ENCODE results near the gene RMDN2.
"Not testable (repeated sequence)": the region's sequence is repeated elsewhere in the genome, so short reads cannot be mapped to it uniquely, and the experiment has no call there.

RMDN2 gene

DNA sequence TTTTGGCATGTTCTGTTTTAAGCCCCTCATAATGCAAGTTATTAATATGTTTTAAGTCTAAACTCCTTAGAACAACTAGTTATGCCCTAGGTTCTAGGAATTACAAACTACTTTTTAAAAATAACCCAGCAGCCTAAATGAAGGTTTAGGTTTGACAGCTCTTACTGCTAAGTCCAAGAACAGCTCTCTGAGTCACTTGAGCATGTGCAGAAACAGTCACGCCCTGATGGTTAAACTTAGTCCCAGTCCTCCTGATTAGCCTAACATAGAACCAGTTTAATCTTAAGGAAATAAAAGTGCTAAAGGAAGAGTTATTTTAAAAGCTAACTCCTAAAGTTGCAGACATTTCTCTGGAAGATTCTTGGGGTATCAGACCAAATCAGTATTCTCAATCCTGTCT, 72.5 kb downstream of the RMDN2 start:
- no peak for DNase-seq

- DNase-seq = no peak
Measured at GRCh38 chr2:38000485-38001222, 75.6 kb downstream of the RMDN2 start.

- not testable (repeated sequence) for DNase-seq
Measured at GRCh38 chr2:38010187-38010586, 85.1 kb downstream of the RMDN2 start.

- DNase-seq = no peak
Measured at GRCh38 chr2:38010995-38011394, 85.9 kb downstream of the RMDN2 start.

GRCh38 chr2:38013158-38013752, 88.2 kb downstream of the RMDN2 start:
- no peak for DNase-seq

DNA sequence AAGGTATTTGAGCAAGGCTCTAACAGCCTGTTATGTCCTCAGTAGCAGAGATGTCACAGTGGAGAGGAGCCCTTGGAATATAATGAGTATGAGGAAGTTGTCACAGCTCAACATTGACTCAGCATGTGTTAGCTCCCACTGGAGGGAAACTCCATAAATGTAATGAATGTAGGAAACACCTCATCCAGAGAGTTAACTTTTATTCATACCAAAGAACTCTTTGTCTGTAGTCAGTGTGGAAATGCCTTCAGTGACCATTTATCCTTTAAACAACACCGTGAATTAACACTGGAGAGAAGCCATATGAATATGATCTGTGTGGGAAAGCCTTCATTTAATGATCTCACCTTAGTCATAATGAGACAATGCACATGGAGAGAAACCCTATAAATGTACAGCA, 91.1 kb downstream of the RMDN2 start:
- DNase-seq = no peak

GRCh38 chr2:38017836-38018235, 92.7 kb downstream of the RMDN2 start:
- no peak for DNase-seq

DNA sequence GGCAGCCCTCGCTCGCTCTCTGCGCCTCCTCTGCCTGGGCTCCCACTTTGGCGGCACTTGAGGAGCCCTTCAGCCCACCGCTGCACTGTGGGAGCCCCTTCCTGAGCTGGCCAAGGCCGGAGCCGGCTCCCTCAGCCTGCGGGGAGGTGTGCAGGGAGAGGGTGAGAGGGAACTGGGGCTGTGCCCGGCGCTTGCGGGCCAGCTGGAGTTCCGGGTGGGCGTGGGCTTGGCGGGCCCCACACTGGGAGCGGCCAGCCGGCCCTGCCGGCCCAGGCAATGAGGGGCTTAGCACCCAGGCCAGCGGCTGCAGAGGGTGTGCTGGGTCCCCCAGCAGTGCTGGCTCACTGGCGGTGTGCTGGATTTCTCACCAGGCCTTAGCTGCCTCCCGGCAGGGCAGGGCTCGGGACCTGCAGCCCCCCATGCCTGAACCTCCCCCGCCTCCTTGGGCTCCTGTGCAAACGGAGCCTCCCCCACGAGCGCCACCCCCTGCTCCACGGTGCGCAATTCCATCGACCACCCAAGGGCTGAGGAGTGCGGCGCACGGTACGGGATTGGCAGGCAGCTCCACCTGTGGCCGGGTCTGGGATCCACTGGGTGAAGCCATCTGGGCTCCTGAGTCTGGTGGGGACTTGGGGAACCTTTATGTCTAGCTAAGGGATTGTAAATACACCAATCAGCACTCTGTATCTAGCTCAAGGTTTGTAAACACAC, 95.4 kb downstream of the RMDN2 start:
- not testable (repeated sequence) for DNase-seq

DNA sequence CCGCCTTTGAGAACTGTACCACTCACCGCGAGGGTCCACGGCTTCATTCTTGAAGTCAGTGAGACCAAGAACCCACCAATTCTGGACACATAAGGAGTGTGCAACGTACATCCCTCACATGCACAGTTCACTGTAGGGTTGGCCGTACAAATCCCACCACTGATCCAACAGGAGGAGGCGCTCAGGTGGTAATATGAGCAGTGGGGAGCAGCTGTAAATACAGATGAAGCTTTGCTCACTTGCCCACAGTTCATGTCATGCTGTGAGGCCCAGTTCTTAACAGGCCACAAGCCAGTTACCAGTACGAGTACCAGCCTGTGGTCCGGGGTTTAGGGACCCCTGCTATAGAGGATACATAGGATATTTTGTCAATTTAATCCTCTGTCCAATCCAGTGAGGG, 96.5 kb downstream of the RMDN2 start:
- DNase-seq = no peak

- no peak for DNase-seq
Measured at GRCh38 chr2:38026846-38027245, 101.8 kb downstream of the RMDN2 start.

DNA sequence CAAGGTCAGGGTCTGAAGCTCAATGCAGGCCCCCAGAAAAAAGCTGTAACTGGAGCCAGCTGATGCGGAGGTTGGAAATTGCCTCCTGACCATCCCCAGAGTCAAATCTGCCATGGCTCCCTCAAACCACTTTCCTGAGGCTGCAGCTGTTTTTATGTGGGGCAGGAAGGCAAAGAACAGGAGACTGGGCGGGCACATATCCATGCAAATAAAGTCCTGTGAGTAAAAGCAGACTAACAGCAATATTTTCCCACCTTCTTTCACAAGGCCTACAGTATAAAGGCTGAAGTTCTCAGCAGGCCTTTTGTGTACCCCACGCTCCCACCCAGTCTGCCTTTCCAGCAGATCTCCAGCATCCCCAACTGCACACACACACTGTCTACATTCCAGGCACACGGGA, 103.7 kb downstream of the RMDN2 start:
- DNase-seq = no peak

DNA sequence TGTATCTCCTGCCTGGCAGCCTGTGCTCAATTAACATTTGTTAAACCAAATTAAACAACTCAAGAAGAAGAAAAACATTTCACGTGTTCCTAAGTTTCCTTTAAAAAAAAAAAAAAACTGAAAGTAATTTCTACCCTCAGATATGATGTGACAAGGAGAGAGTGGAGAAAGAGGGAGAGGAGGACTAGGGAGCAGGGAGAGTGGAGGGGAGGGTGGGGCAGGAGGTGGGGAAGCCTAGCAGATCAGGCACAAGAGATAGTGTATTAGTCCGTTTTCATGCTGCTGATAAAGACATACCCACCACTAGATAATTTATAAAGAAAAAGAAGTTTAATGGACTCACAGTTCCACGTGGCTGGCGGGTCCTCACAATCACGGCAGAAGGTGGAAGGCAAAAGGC, 104.4 kb downstream of the RMDN2 start:
- no peak for DNase-seq

DNA sequence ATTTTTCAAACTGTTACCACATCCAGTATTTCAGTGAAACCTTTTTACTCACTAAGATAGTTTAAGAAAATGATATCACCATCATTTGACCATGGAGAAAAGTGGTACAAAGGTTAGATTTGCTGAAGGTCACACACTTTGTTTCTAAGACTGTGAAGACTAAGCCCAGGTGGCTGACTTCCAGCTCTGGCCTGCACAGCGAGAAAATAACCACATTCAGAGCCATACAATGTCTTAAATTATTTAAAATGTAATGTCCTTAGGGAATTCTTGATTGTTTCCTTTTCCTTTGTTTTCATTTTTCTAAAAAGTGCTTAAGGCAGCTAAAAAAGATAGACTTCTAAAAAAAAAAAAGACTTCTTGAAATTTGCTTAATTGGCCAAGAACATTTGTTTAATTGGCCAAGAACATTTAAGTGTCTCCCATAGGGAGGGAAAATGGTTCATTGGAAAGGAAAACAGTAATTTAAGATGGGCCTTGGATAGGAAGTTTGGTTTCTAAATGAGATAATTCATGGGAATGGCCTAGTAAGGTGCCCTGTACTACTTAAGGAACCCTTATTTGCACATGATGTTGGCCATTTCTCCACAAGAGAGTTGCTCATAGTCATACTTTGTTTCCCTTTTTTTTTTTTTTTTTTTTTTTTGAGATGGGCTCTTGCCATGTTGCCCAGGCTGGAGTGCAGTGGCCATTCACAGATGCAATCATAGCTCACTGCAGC, 105.7 kb downstream of the RMDN2 start:
- DNase-seq = no peak

DNA sequence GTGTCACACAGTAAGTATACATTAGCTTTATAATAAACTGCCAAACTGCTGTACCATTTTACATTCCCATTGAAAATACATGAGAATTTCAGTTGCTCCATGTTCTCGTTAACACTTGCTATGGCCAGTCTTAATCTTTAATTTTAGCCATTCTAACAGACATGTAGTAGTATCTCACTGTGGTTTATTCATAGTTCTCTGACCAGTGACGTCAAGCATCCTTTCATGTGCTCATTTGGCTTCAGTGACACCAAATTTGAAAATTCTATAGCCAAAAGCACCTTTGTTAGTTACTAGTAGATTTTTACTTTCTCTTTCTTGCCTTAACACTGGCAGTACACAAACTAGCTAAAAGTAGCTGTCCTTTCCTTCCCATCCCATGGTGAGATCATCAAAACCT, 107.9 kb downstream of the RMDN2 start:
- DNase-seq = no peak

GRCh38 chr2:38033646-38034045, 108.6 kb downstream of the RMDN2 start:
- no peak for DNase-seq

GRCh38 chr2:38035968-38036367, 110.9 kb downstream of the RMDN2 start:
- no peak for DNase-seq

- no peak for DNase-seq
Measured at GRCh38 chr2:38037325-38037724, 112.2 kb downstream of the RMDN2 start.

GRCh38 chr2:38037757-38038621, 112.9 kb downstream of the RMDN2 start:
- no peak for DNase-seq

- DNase-seq = no peak
Measured at GRCh38 chr2:38038682-38039081, 113.6 kb downstream of the RMDN2 start.

GRCh38 chr2:38039121-38039910, 114.2 kb downstream of the RMDN2 start:
- DNase-seq = no peak

DNA sequence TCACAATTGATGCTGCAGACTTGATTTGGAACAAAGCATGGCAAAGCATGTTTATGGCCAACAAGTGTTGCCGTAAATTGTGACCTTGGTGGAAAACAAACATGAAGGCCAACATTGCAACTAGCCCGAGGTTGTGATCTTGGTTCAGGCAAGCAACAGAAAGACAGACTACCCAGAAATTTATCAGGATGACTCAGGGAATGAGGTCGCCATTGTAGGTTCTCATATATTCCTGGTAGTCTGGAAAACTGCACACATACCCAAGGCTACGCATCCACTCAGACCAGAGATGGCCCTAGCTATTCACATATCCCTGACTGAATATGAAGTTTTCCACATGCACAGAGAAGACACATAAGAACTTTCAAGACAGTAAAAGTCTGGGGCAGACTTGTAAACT, 120.7 kb downstream of the RMDN2 start:
- DNase-seq = no peak

GRCh38 chr2:38056216-38056615, 131.1 kb downstream of the RMDN2 start:
- DNase-seq = no peak
